Fibroblast of lung (primary cell): Measurements from ENCODE around the gene ARF1. TPM values are rescaled to one million over a fixed set of nuclear protein-coding genes. Genes with fewer than 3 reads are reported as not detected.

Experiments
- DNase-seq, 2 donors: peaks; one replicate each; pipeline versions ENCODE4 v3.0.0 to v3.0.0-alpha.2; 2010; ENCODE audit warnings: low read depth in 2 of 2
- H2AFZ ChIP-seq: 2 replicates; pipeline ENCODE4 v1.5.1; 2012; ENCODE audit warnings: low read length, control low read depth, inconsistent platforms
- H3K27ac ChIP-seq: 2 replicates; pipeline ENCODE4 v1.5.1; 2011; ENCODE audit warnings: low read length, control low read depth; ENCODE audit not compliant: insufficient read depth
- H3K27me3 ChIP-seq: 2 replicates; pipeline ENCODE4 v1.5.1; 2011; ENCODE audit warnings: mild to moderate bottlenecking, low read length; ENCODE audit not compliant: control insufficient read depth, insufficient read depth
- H3K36me3 ChIP-seq: 2 replicates; pipeline ENCODE4 v1.5.1; 2011; ENCODE audit warnings: low read length; ENCODE audit not compliant: control insufficient read depth, insufficient read depth
- H3K4me1 ChIP-seq: 2 replicates; pipeline ENCODE4 v1.5.1; 2011; ENCODE audit warnings: low read length; ENCODE audit not compliant: control insufficient read depth, insufficient read depth; ENCODE audit errors: extremely low read depth
- H3K4me2 ChIP-seq: 2 replicates; pipeline ENCODE4 v1.5.1; 2011; ENCODE audit warnings: low read length, control low read depth; ENCODE audit not compliant: insufficient read depth; ENCODE audit errors: extremely low read depth
- H3K4me3 ChIP-seq, 4 experiments: fragments of 200-600 bp in 1 of 4; sonication (generic) in 1 of 4; replicated peaks in 1 of 4; 2 replicates each; pipeline ENCODE4 v1.5.1; 2011 to 2016; ENCODE audit warnings: low read length in 4 of 4, low read depth in 3 of 4, mild to moderate bottlenecking in 3 of 4, control low read depth in 2 of 4, inconsistent platforms in 1 of 4, mixed read lengths in 1 of 4; ENCODE audit not compliant: insufficient read depth in 1 of 4; ENCODE audit errors: control extremely low read depth in 1 of 4
- H3K79me2 ChIP-seq: 2 replicates; pipeline ENCODE4 v1.5.1; 2012; ENCODE audit warnings: mild to moderate bottlenecking, low read length, inconsistent platforms; ENCODE audit not compliant: control insufficient read depth, insufficient read depth
- H3K9ac ChIP-seq: 2 replicates; pipeline ENCODE4 v1.5.1; 2011; ENCODE audit warnings: mild to moderate bottlenecking, low read length, control low read depth; ENCODE audit not compliant: insufficient read depth
- H3K9me3 ChIP-seq: 2 replicates; pipeline ENCODE4 v1.5.1; 2012; ENCODE audit warnings: low read depth, low read length; ENCODE audit not compliant: control insufficient read depth, insufficient read depth
- H4K20me1 ChIP-seq: 2 replicates; pipeline ENCODE4 v1.5.1; 2011; ENCODE audit warnings: low read length; ENCODE audit not compliant: control insufficient read depth, insufficient read depth; ENCODE audit errors: extremely low read depth
- CTCF ChIP-seq, 2 donors: IDR thresholded peaks in 1 of 2; conservative IDR thresholded peaks in 1 of 2; 1 replicate in 1 of 2; 2 replicates in 1 of 2; pipeline ENCODE4 v1.5.1; 2011 to 2012; ENCODE audit warnings: low read length in 2 of 2, control low read depth in 1 of 2, inconsistent platforms in 1 of 2, low read depth in 1 of 2, mild to moderate bottlenecking in 1 of 2
- EZH2 ChIP-seq: IDR thresholded peaks from 2 replicates; pipeline ENCODE4 v1.5.1; 2012; ENCODE audit warnings: low read length, control low read depth, mild to moderate bottlenecking; ENCODE audit errors: missing control alignments
- polyA plus RNA-seq, 2 donors: library from polyadenylated mRNA; depleted of rRNA in 1 of 2; stranded (reverse) in 1 of 2; unstranded in 1 of 2; fragments of >200 nt; gene quantifications; 2 replicates each; pipeline ENCODE4 v1.2.1, GENCODE V29; 2011 to 2012; ENCODE audit warnings: missing spikeins in 1 of 2
- total RNA-seq: library from RNA; depleted of rRNA; stranded (reverse); fragments of >200 nt; gene quantifications from 2 replicates; pipeline ENCODE4 v1.2.1, GENCODE V29; 2014

The ARF1 gene
- total and polyA plus RNA-seq, 2 donors (not counting 1 experiment from before 2014, with no cell fraction given): 261 to 546 TPM

DNA sequence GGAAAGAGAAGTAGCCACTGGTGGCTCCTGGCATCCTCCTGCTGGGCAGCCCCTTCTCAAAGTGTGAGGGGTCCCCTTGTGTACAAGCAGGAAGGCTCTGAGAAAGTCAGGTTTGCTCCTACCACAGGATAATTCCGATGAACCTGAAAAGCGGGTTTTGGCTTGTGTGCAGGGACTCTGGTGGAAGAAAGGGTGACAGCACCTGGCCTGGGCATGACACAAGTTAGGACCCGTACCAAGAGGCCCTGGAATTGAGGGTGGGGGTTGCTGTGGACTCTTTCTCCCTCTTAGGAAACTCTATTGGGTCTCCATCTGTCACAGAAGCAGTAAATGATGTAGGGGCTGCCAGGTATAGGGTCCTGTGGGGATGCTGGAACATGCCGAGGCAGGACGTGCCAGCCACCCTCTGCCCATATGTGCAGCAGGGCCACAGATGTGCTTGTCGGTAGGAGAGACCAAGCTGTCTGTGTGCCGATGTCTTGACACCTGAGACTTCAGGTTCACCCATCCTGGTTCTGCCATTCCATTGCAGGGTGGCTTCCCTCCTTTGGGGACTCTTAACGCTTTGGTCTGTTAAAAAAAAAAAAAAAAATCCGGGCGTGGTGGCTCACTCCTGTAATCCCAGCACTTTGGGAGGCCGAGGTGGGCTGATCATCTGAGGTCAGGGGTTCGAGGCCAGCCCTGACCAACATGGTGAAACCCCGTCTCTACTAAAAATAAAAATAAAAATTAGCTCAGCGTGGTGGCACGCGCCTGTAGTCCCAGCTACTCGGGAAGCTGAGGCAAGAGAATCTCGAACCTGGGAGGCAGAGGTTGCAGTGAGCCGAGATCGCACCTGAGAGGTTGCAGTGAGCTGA, 10.8 kb downstream of the ARF1 start:
- no peak overlapping the region for H2AFZ ChIP-seq
- no peaks in the 10 kb centered on the region for H3K9me3 ChIP-seq
- H3K4me2 ChIP-seq: no peak overlapping the region
- no peak overlapping the region for H3K9ac ChIP-seq
- peaks cover 13% of the 10 kb centered on the region for H3K4me1 ChIP-seq
- H4K20me1 ChIP-seq: peaks cover 24% of the 10 kb centered on the region
- no peak overlapping the region for H3K4me3 ChIP-seq
- H3K27ac ChIP-seq: no peak overlapping the region
- H3K36me3 ChIP-seq: peaks cover 37% of the 10 kb centered on the region
- H3K27me3 ChIP-seq: no peaks in the 10 kb centered on the region
- DNase-seq: no peak
- peaks cover 100% of the 10 kb centered on the region for H3K79me2 ChIP-seq
- TF ChIP-seq EZH2: no peak
- TF ChIP-seq CTCF (conservative IDR thresholded peaks at IDR 0.05 in 1 of 2, IDR thresholded peaks at IDR 0.05 in 1 of 2; ENCODE audit: low read depth in 1 of 2, low read length in 2 of 2): no peak

- Histone ChIP-seq H3K9ac (no peak overlapping the region), H2AFZ (no peak overlapping the region), H3K27me3 (no peaks in the 10 kb centered on the region), H3K79me2 (peaks cover 98% of the 10 kb centered on the region), H3K4me1 (peaks cover 13% of the 10 kb centered on the region), H3K4me2 (no peak overlapping the region), H3K36me3 (peaks cover 43% of the 10 kb centered on the region), H3K9me3 (no peaks in the 10 kb centered on the region), H4K20me1 (peaks cover 21% of the 10 kb centered on the region), H3K4me3 (no peak overlapping the region), H3K27ac (no peak overlapping the region)
- no peak for DNase-seq
- TF ChIP-seq CTCF (conservative IDR thresholded peaks at IDR 0.05 in 1 of 2, IDR thresholded peaks at IDR 0.05 in 1 of 2; ENCODE audit: low read depth in 1 of 2, low read length in 2 of 2) (no peak), EZH2 (no peak)
Measured at GRCh38 chr1:228094432-228095016, 12.0 kb downstream of the ARF1 start.

- Histone ChIP-seq H3K27ac (no peak overlapping the region), H3K9ac (no peak overlapping the region), H3K4me2 (no peak overlapping the region), H4K20me1 (peaks cover 21% of the 10 kb centered on the region), H3K27me3 (no peaks in the 10 kb centered on the region), H3K9me3 (no peaks in the 10 kb centered on the region), H2AFZ (no peak overlapping the region), H3K4me3 (no peak overlapping the region), H3K4me1 (peaks cover 7% of the 10 kb centered on the region), H3K79me2 (peaks cover 98% of the 10 kb centered on the region), H3K36me3 (peaks cover 46% of the 10 kb centered on the region)
- DNase-seq: no peak
- TF ChIP-seq CTCF (conservative IDR thresholded peaks at IDR 0.05 in 1 of 2, IDR thresholded peaks at IDR 0.05 in 1 of 2; ENCODE audit: low read depth in 1 of 2, low read length in 2 of 2) (no peak), EZH2 (no peak)
Measured at GRCh38 chr1:228095161-228095560, 12.7 kb downstream of the ARF1 start.
